Ovary (tissue), 9 donors: ENCODE results near the gene MTHFS. TPM values are rescaled to one million over a fixed set of nuclear protein-coding genes. Genes with fewer than 3 reads are reported as not detected.
"Not testable (repeated sequence)": the region's sequence is repeated elsewhere in the genome, so short reads cannot be mapped to it uniquely, and the experiment has no call there.

Source experiments
- DNase-seq, 5 donors: peaks; one replicate each; pipeline ENCODE4 v3.0.0-alpha.2; 2019 to 2020
- H3K27ac ChIP-seq, 2 donors: fragments of 200-600 bp; one replicate each; pipeline versions ENCODE4 v1.5.1 to v1.8.0; 2019 to 2022
- H3K27me3 ChIP-seq: fragments of 200-600 bp; one replicate; pipeline ENCODE4 v1.8.0; 2022
- H3K36me3 ChIP-seq: fragments of 200-600 bp; sonication (generic); one replicate; pipeline ENCODE4 v1.5.1; 2019
- H3K4me1 ChIP-seq: one replicate; pipeline ENCODE4 v1.8.1; 2013; ENCODE audit warnings: mild to moderate bottlenecking, moderate library complexity; ENCODE audit not compliant: insufficient read depth
- H3K4me3 ChIP-seq: fragments of 200-600 bp; sonication (generic); one replicate; pipeline ENCODE4 v1.5.1; 2017
- H3K9me3 ChIP-seq, 2 donors: fragments of 200-600 bp in 1 of 2; sonication (generic) in 1 of 2; one replicate each; pipeline versions ENCODE4 v1.5.1 to v1.8.1; 2013 to 2019; ENCODE audit warnings: mild to moderate bottlenecking in 1 of 2, moderate library complexity in 1 of 2
- CTCF ChIP-seq, 3 donors: fragments of 450-650 bp in 2 of 3; fragments of 200-600 bp in 1 of 3; IDR thresholded peaks; one replicate each; pipeline versions ENCODE4 v1.5.1 to v1.8.0; 2016 to 2022; ENCODE audit warnings: antibody characterized with exemption in 3 of 3, mild to moderate bottlenecking in 1 of 3
- EP300 ChIP-seq: sonication (generic); formaldehyde crosslinking; IDR thresholded peaks from one replicate; pipeline ENCODE4 v1.6.1; 2017; ENCODE audit warnings: antibody characterized with exemption
- POLR2A ChIP-seq: fragments of 450-650 bp; IDR thresholded peaks from one replicate; pipeline ENCODE4 v1.6.1; 2017; ENCODE audit warnings: antibody characterized with exemption, mild to moderate bottlenecking, moderate library complexity
- whole genome bisulfite sequencing, 3 donors: extraction: QIAGEN DNeasy Blood & Tissue Kit in 1 of 3; methylation state at CpG; one replicate each; pipeline versions ENCODE4 v1.1.5 to v1.1.7; 2013 to 2017; 5-methylcytosine and 5-hydroxymethylcytosine counted together
- intact Hi-C, 4 donors: fragments of 100-400 bp; cut with DNase I; formaldehyde crosslinking; loops; one replicate each; pipeline versions ENCODE4 v1.11.0 to v1.15.1; 2022 to 2023
- polyA plus RNA-seq, 2 donors: library from polyadenylated mRNA; stranded (reverse); fragments of 200-250 nt in 1 of 2; fragments of 350-450 nt in 1 of 2; fragmentation: Illumina TruSeq in 1 of 2; extraction: RNeasy Lipid Tissue Mini Kit (QIAGEN cat#74804) in 1 of 2; gene quantifications; one replicate each; pipeline ENCODE4 v1.2.3, GENCODE V29; 2013 to 2014
- total RNA-seq, 7 donors: library from RNA; depleted of rRNA in 2 of 7; stranded (reverse); fragments of >200 nt in 2 of 7; fragmentation: NEBNext Ultra II Directional in 3 of 7; extraction: Animal tissue kit (Norgen Biotek cat#: 25700) in 3 of 7; gene quantifications; one replicate each; pipeline versions ENCODE4 v1.1.0 to v1.2.4, GENCODE V29; 2016 to 2023
- donor health status: DM: no; HTN: no; CAD: no; lungs with moderate emphysema.
- donor health status: DM: no; HTN: no; CAD: no.
- donor health status: Bipolar disorder and iron deficiency.
- donor health status: DM: yes; HTN: yes; CAD: no.
- donor health status: DM: no; HTN: no; CAD: no.
- donor health status: DM: yes; HTN: yes; CAD: no.

MTHFS gene
- total and polyA plus RNA-seq, 9 donors, result 5.6 to 25.0 (median 14.2) TPM

DNA sequence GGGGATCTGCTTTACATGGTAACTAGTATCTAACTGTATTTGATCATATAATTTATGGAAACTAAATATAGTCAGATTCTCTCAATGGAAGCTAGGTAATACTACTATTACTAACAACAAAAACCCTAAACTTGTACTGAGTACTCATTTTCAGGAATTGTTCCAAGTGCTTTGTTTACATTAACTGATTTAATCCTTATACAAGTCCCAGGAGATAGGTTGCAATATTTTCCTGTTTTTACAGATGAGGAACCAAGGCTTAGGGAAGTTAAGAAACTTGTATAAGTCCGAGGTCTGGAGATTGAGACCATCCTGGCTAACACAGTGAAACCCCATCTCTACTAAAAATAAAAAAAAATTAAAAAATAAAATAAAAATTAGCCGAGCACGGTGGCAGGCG lies 7.5 kb upstream of the MTHFS start:
- Histone ChIP-seq H3K4me1 (no peaks in the 10 kb centered on the region), H3K9me3 (no peaks in the 10 kb centered on the region), H3K4me3 (no peak overlapping the region), H3K27ac (no peak overlapping the region), H3K27me3 (no peaks in the 10 kb centered on the region), H3K36me3 (no peaks in the 10 kb centered on the region)
- no peak for TF ChIP-seq EP300
- no peak for TF ChIP-seq CTCF (IDR thresholded peaks at IDR 0.05)
- no peak for TF ChIP-seq POLR2A
- DNase-seq, result no peak
- intact Hi-C loops, result loop anchor here in 1 of 4 donors (10.0 kb wide), 1 partner anchor 81 kb away; no protein-coding TSS in a partner anchor
- 92 to 96% (median 95%) methylated on average over 4 of the region's 4 CpGs for WGBS, 3 donors

GRCh38 chr15:79903626-79904025 lies 6.8 kb upstream of the MTHFS start:
- 65 to 87% (median 84%) methylated on average over 1 of the region's 1 CpG for WGBS, 3 donors
- H3K9me3 ChIP-seq, result no peaks in the 10 kb centered on the region
- no peak for DNase-seq
- intact Hi-C loops, result loop anchor here in 1 of 4 donors (10.0 kb wide), 1 partner anchor 81 kb away; no protein-coding TSS in a partner anchor
- no peak overlapping the region for H3K4me3 ChIP-seq
- H3K27ac ChIP-seq, result no peak overlapping the region
- TF ChIP-seq EP300 (no peak), POLR2A (no peak), CTCF (IDR thresholded peaks at IDR 0.05) (no peak)
- H3K36me3 ChIP-seq, result no peaks in the 10 kb centered on the region
- H3K4me1 ChIP-seq, result no peaks in the 10 kb centered on the region
- no peaks in the 10 kb centered on the region for H3K27me3 ChIP-seq

DNA sequence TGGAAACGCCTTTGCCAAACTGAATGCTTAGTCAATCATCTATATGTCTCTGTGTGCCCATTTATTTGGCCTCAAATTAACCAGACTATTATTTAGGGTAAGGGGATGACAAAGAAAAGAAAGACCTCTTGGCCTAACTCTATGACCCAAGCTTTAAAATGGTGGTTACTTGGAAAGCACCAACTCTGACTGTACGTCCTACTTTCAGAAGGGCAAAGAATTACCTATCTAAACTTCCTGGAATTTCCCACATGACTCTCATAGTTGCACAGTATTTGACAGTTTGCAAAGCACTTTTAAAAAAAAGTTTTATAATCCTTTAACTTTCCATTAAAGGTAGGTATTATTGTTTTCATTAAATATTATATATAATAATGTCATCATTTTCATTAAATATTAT lies 6.3 kb upstream of the MTHFS start:
- Histone ChIP-seq H3K4me1 (no peaks in the 10 kb centered on the region), H3K27me3 (no peaks in the 10 kb centered on the region), H3K9me3 (no peaks in the 10 kb centered on the region), H3K36me3 (no peaks in the 10 kb centered on the region), H3K4me3 (no peak overlapping the region), H3K27ac (no peak overlapping the region)
- intact Hi-C loops, result loop anchor here in 1 of 4 donors (10.0 kb wide), 1 partner anchor 82 kb away; no protein-coding TSS in a partner anchor
- TF ChIP-seq EP300 (no peak), POLR2A (no peak), CTCF (IDR thresholded peaks at IDR 0.05) (no peak)
- DNase-seq, result no peak
- 89 to 95% (median 91%) methylated on average over 2 of the region's 2 CpGs for WGBS, 3 donors

DNA sequence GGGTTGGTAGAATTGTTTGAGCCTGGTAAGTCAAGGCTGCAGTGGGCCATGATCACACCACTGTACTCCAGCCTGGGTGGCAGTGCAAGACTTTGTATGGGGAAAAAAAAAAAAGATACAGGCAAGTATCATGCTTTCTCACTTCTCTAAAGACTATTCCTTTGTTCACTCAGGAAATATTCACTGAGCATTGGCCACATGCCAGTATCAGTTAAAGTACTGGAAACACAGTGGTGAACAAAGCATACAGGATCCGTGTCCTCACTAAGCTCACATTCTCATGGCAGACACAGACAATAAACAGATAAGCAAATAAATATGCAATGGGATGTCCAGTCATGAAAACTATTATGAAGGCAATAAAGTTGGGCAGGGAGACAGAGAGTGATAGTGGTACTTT lies 5.1 kb upstream of the MTHFS start:
- no peaks in the 10 kb centered on the region for H3K27me3 ChIP-seq
- H3K4me3 ChIP-seq, result no peak overlapping the region
- intact Hi-C loops, result loop anchor here in 1 of 4 donors (10.0 kb wide), 1 partner anchor 83 kb away; no protein-coding TSS in a partner anchor
- H3K36me3 ChIP-seq, result no peaks in the 10 kb centered on the region
- no peak for DNase-seq
- H3K27ac ChIP-seq, result no peak overlapping the region
- no peaks in the 10 kb centered on the region for H3K4me1 ChIP-seq
- 83 to 89% (median 87%) methylated on average over 1 of the region's 1 CpG for WGBS, 3 donors
- no peak for TF ChIP-seq EP300
- no peaks in the 10 kb centered on the region for H3K9me3 ChIP-seq

GRCh38 chr15:79900818-79901378 lies 4.1 kb upstream of the MTHFS start:
- WGBS, 3 donors, result 89 to 92% (median 92%) methylated on average over 4 of the region's 4 CpGs
- intact Hi-C loops, result loop anchor here in 1 of 4 donors (10.0 kb wide), 1 partner anchor 84 kb away; no protein-coding TSS in a partner anchor
- H3K27me3 ChIP-seq, result not testable (repeated sequence)

More at GRCh38 chr15:79900818-79901378, 4.1 kb upstream of the MTHFS start:
- H3K4me3 ChIP-seq, H3K4me1 ChIP-seq, H3K36me3 ChIP-seq, DNase-seq, H3K9me3 ChIP-seq, H3K27ac ChIP-seq: not testable (repeated sequence)
